Measurements from ENCODE around the gene ABHD16A. TPM values are rescaled to one million over a fixed set of nuclear protein-coding genes. Genes with fewer than 3 reads are reported as not detected.

ABHD16A gene
- total and polyA plus RNA-seq, 10 of the 15 experiments (the other 5 are each of a cell fraction or from before 2014, with no cell fraction given), result 7.5 to 43.0 (median 32.9) TPM

GRCh38 chr6:31718265-31718664 is 15.1 kb upstream of the ABHD16A start:
- TF ChIP-seq PAX5 (IDR thresholded peaks at IDR 0.05; ENCODE audit: borderline replicate concordance, low read depth, low read length) (no peak), ZBED1 (IDR thresholded peaks at IDR 0.05; ENCODE audit: borderline replicate concordance) (no peak), TAF1 (IDR thresholded peaks at IDR 0.05; ENCODE audit: borderline replicate concordance, low read depth, low read length) (no peak), RUNX3 (IDR thresholded peaks at IDR 0.05; ENCODE audit: low read length) (no peak), MYC (IDR thresholded peaks at IDR 0.05; ENCODE audit: insufficient read depth, insufficient read length, insufficient replicate concordance, low read length, severe bottlenecking) (no peak), CREB1 (IDR thresholded peaks at IDR 0.05; ENCODE audit: low read depth) (no peak), ZNF207 (IDR thresholded peaks at IDR 0.05; ENCODE audit: borderline replicate concordance) (no peak), BRCA1 (IDR thresholded peaks at IDR 0.05; ENCODE audit: low read depth, low read length) (no peak), JUND (IDR thresholded peaks at IDR 0.05; ENCODE audit: low read depth, low read length) (no peak), CBX5 (IDR thresholded peaks at IDR 0.05; ENCODE audit: low read depth) (no peak), MTA2 (IDR thresholded peaks at IDR 0.05; ENCODE audit: low read depth) (no peak), BCL11A (IDR thresholded peaks at IDR 0.05; ENCODE audit: low read depth, low read length) (no peak), RB1 (IDR thresholded peaks at IDR 0.05; ENCODE audit: borderline replicate concordance) (no peak), MEF2A (IDR thresholded peaks at IDR 0.05; ENCODE audit: insufficient read depth, low read depth, low read length) (no peak), MEF2B (IDR thresholded peaks at IDR 0.05; ENCODE audit: partially characterized antibody, poor library complexity, severe bottlenecking) (no peak), NFYA (IDR thresholded peaks at IDR 0.05; ENCODE audit: borderline replicate concordance, low read depth, low read length) (no peak)
- TF ChIP-seq, protein P1, sequence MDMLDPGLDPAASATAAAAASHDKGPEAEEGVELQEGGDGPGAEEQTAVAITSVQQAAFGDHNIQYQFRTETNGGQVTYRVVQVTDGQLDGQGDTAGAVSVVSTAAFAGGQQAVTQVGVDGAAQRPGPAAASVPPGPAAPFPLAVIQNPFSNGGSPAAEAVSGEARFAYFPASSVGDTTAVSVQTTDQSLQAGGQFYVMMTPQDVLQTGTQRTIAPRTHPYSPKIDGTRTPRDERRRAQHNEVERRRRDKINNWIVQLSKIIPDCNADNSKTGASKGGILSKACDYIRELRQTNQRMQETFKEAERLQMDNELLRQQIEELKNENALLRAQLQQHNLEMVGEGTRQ (IDR thresholded peaks at IDR 0.05; ENCODE audit: borderline replicate concordance, low read depth, low read length), result no peak
- TF ChIP-seq, protein P2, sequence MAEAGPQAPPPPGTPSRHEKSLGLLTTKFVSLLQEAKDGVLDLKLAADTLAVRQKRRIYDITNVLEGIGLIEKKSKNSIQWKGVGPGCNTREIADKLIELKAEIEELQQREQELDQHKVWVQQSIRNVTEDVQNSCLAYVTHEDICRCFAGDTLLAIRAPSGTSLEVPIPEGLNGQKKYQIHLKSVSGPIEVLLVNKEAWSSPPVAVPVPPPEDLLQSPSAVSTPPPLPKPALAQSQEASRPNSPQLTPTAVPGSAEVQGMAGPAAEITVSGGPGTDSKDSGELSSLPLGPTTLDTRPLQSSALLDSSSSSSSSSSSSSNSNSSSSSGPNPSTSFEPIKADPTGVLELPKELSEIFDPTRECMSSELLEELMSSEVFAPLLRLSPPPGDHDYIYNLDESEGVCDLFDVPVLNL (IDR thresholded peaks at IDR 0.05; ENCODE audit: low read depth, low read length), result no peak
- ChIA-PET CTCF (no interaction called here), SMC1A (ENCODE audit: uncharacterized antibody, unreplicated experiment) (interaction anchor here (1.0 kb wide), 1 partner anchor 51 kb away, joined by 3 read pairs; no protein-coding TSS in a partner anchor), POLR2A (interaction anchor here (0.8 kb wide), 1 partner anchor 88 kb away, joined by 3 read pairs; the partner anchor contains the start of gene LSM2), RAD21 (ENCODE audit: unreplicated experiment) (no interaction called here)
- Histone ChIP-seq H3K79me2 (ENCODE audit: control insufficient read depth, insufficient read depth, low read length) (no peaks in the 10 kb centered on the region), H3K36me3 (ENCODE audit: control insufficient read depth in 2 of 2, insufficient read depth in 2 of 2, low read length in 1 of 2) (no peaks in the 10 kb centered on the region), H3K9me3 (replicated peaks; ENCODE audit: control insufficient read depth, insufficient read depth, low read length) (no peaks in the 10 kb centered on the region), H3K4me2 (ENCODE audit: control insufficient read depth, insufficient read depth) (no peak overlapping the region), H3K27ac (ENCODE audit: control insufficient read depth, insufficient read depth) (no peak overlapping the region), H3K4me1 (ENCODE audit: control insufficient read depth, insufficient read depth, low read length) (no peaks in the 10 kb centered on the region), H2AFZ (ENCODE audit: control insufficient read depth, low read depth, low read length) (no peak overlapping the region), H3K9ac (ENCODE audit: control insufficient read depth, insufficient read depth, low read length) (no peak overlapping the region), H3K27me3 (replicated peaks in 1 of 2; ENCODE audit: control insufficient read depth in 2 of 2, insufficient read depth in 2 of 2, low read length in 1 of 2) (peaks cover 0 to 2% of the 10 kb centered on the region in 2 experiments; a peak in 2 of 4 replicates), H4K20me1 (ENCODE audit: control insufficient read depth, insufficient read depth) (no peaks in the 10 kb centered on the region), H3K4me3 (no peak overlapping the region)
- in situ Hi-C loops (cut with MboI), result no loop called here
- intact Hi-C loops (cut with micrococcal nuclease; ENCODE audit: unreplicated experiment), result no loop called here
- DNase-seq (ENCODE audit: low read depth, low spot score) (no peak), FAIRE-seq (no peak), ATAC-seq (no peak)
- WGBS (ENCODE audit: insufficient coverage, insufficient replicate concordance, low lambda C conversion rate, missing lambda C conversion rate), result 80% methylated on average over 1 of the region's 1 CpG
- BruUV-seq (replicated peaks), result no TSS peak
